ENCODE measurements around the gene IFI35.

Gene IFI35

GRCh38 chr17:43042025-43042628 is 35.5 kb downstream of the IFI35 start:
- Histone ChIP-seq H3K4me3 (ENCODE audit: insufficient read depth in 1 of 2, low read depth in 1 of 2, low read length in 2 of 2) (no peak overlapping the region), H2BK5ac (ENCODE audit: low read depth, low read length, poor library complexity, severe bottlenecking) (no peak overlapping the region), H3K4ac (ENCODE audit: low read depth in 1 of 2, low read length in 2 of 2) (no peak overlapping the region), H3K4me1 (ENCODE audit: control insufficient read depth, insufficient read depth, low read depth, low read length) (peaks cover 7% of the 10 kb centered on the region), H3K23ac (ENCODE audit: low read length in 2 of 2) (no peak overlapping the region), H2BK12ac (ENCODE audit: low read length in 2 of 2) (no peak overlapping the region), H2AFZ (ENCODE audit: low read depth, low read length) (no peak overlapping the region), H3K79me1 (replicated peaks; ENCODE audit: low read length, poor library complexity, severe bottlenecking) (no peaks in the 10 kb centered on the region), H3K4me2 (ENCODE audit: low read length, poor library complexity, severe bottlenecking) (no peak overlapping the region), H3K9ac (ENCODE audit: low read length) (no peak overlapping the region), H3K14ac (ENCODE audit: low read length in 2 of 2) (no peak overlapping the region), H3K18ac (ENCODE audit: low read depth in 1 of 2, low read length in 2 of 2) (no peak overlapping the region), H3K27ac (ENCODE audit: low read length, poor library complexity, severe bottlenecking) (no peak overlapping the region), H4K91ac (ENCODE audit: low read length) (no peak overlapping the region), H3K36me3 (ENCODE audit: control insufficient read depth in 1 of 2, insufficient read depth in 2 of 2, low read depth in 1 of 2, low read length in 2 of 2) (no peaks in the 10 kb centered on the region), H3K9me3 (ENCODE audit: control insufficient read depth, low read length) (no peaks in the 10 kb centered on the region), H2BK15ac (ENCODE audit: low read depth, poor library complexity, severe bottlenecking) (no peak overlapping the region), H2AK5ac (ENCODE audit: low read length, severe bottlenecking) (no peak overlapping the region), H3K27me3 (ENCODE audit: control insufficient read depth in 1 of 2, insufficient read depth in 1 of 2, low read length in 2 of 2) (no peaks in the 10 kb centered on the region), H2BK120ac (ENCODE audit: low read depth, low read length) (no peak overlapping the region), H4K8ac (ENCODE audit: low read length) (no peak overlapping the region)
- 75% methylated on average over 5 of the region's 5 CpGs for WGBS
- no peak for DNase-seq

- Histone ChIP-seq H2BK120ac (ENCODE audit: low read depth, low read length) (no peak overlapping the region), H3K23ac (ENCODE audit: low read length in 2 of 2) (no peak overlapping the region), H2BK15ac (ENCODE audit: low read depth, poor library complexity, severe bottlenecking) (no peak overlapping the region), H2AK5ac (ENCODE audit: low read length, severe bottlenecking) (no peak overlapping the region), H3K14ac (ENCODE audit: low read length in 2 of 2) (no peak overlapping the region), H3K4ac (ENCODE audit: low read depth in 1 of 2, low read length in 2 of 2) (no peak overlapping the region), H3K27me3 (ENCODE audit: control insufficient read depth in 1 of 2, insufficient read depth in 1 of 2, low read length in 2 of 2) (no peaks in the 10 kb centered on the region), H2BK12ac (ENCODE audit: low read length in 2 of 2) (no peak overlapping the region), H3K79me1 (replicated peaks; ENCODE audit: low read length, poor library complexity, severe bottlenecking) (no peaks in the 10 kb centered on the region), H2BK5ac (ENCODE audit: low read depth, low read length, poor library complexity, severe bottlenecking) (no peak overlapping the region), H4K8ac (ENCODE audit: low read length) (no peak overlapping the region), H3K18ac (ENCODE audit: low read depth in 1 of 2, low read length in 2 of 2) (no peak overlapping the region), H3K9ac (ENCODE audit: low read length) (no peak overlapping the region), H3K4me3 (ENCODE audit: insufficient read depth in 1 of 2, low read depth in 1 of 2, low read length in 2 of 2) (no peak overlapping the region), H4K91ac (ENCODE audit: low read length) (no peak overlapping the region), H3K9me3 (ENCODE audit: control insufficient read depth, low read length) (no peaks in the 10 kb centered on the region), H3K36me3 (ENCODE audit: control insufficient read depth in 1 of 2, insufficient read depth in 2 of 2, low read depth in 1 of 2, low read length in 2 of 2) (no peaks in the 10 kb centered on the region), H2AFZ (ENCODE audit: low read depth, low read length) (no peak overlapping the region), H3K4me1 (ENCODE audit: control insufficient read depth, insufficient read depth, low read depth, low read length) (peaks cover 7% of the 10 kb centered on the region), H3K27ac (ENCODE audit: low read length, poor library complexity, severe bottlenecking) (no peak overlapping the region), H3K4me2 (ENCODE audit: low read length, poor library complexity, severe bottlenecking) (no peak overlapping the region)
- no peak for DNase-seq
Measured at GRCh38 chr17:43043307-43043706, 36.7 kb downstream of the IFI35 start.

GRCh38 chr17:43044024-43044423 is 37.4 kb downstream of the IFI35 start:
- Histone ChIP-seq H3K27me3 (ENCODE audit: control insufficient read depth in 1 of 2, insufficient read depth in 1 of 2, low read length in 2 of 2) (no peaks in the 10 kb centered on the region), H3K9me3 (ENCODE audit: control insufficient read depth, low read length) (no peaks in the 10 kb centered on the region), H3K4ac (ENCODE audit: low read depth in 1 of 2, low read length in 2 of 2) (no peak overlapping the region), H2BK12ac (ENCODE audit: low read length in 2 of 2) (no peak overlapping the region), H4K91ac (ENCODE audit: low read length) (no peak overlapping the region), H3K27ac (ENCODE audit: low read length, poor library complexity, severe bottlenecking) (no peak overlapping the region), H3K23ac (ENCODE audit: low read length in 2 of 2) (no peak overlapping the region), H2BK5ac (ENCODE audit: low read depth, low read length, poor library complexity, severe bottlenecking) (no peak overlapping the region), H3K9ac (ENCODE audit: low read length) (no peak overlapping the region), H2BK120ac (ENCODE audit: low read depth, low read length) (no peak overlapping the region), H3K14ac (ENCODE audit: low read length in 2 of 2) (no peak overlapping the region), H3K36me3 (ENCODE audit: control insufficient read depth in 1 of 2, insufficient read depth in 2 of 2, low read depth in 1 of 2, low read length in 2 of 2) (no peaks in the 10 kb centered on the region), H3K4me2 (ENCODE audit: low read length, poor library complexity, severe bottlenecking) (no peak overlapping the region), H4K8ac (ENCODE audit: low read length) (no peak overlapping the region), H3K4me1 (ENCODE audit: control insufficient read depth, insufficient read depth, low read depth, low read length) (peaks cover 7% of the 10 kb centered on the region), H2BK15ac (ENCODE audit: low read depth, poor library complexity, severe bottlenecking) (no peak overlapping the region), H2AK5ac (ENCODE audit: low read length, severe bottlenecking) (no peak overlapping the region), H3K79me1 (replicated peaks; ENCODE audit: low read length, poor library complexity, severe bottlenecking) (no peaks in the 10 kb centered on the region), H3K18ac (ENCODE audit: low read depth in 1 of 2, low read length in 2 of 2) (no peak overlapping the region), H3K4me3 (ENCODE audit: insufficient read depth in 1 of 2, low read depth in 1 of 2, low read length in 2 of 2) (no peak overlapping the region), H2AFZ (ENCODE audit: low read depth, low read length) (no peak overlapping the region)
- DNase-seq, result no peak
- WGBS, result 98% methylated on average over 3 of the region's 4 CpGs

GRCh38 chr17:43051969-43052368 is 45.4 kb downstream of the IFI35 start:
- no peak overlapping the region for H2BK120ac ChIP-seq (ENCODE audit: low read depth, low read length)
- H3K4ac ChIP-seq (ENCODE audit: low read depth in 1 of 2, low read length in 2 of 2), result no peak overlapping the region
- H3K9ac ChIP-seq (ENCODE audit: low read length), result no peak overlapping the region
- no peak overlapping the region for H3K4me3 ChIP-seq (ENCODE audit: insufficient read depth in 1 of 2, low read depth in 1 of 2, low read length in 2 of 2)
- H4K8ac ChIP-seq (ENCODE audit: low read length), result no peak overlapping the region
- no peak overlapping the region for H2BK12ac ChIP-seq (ENCODE audit: low read length in 2 of 2)
- H3K27ac ChIP-seq (ENCODE audit: low read length, poor library complexity, severe bottlenecking), result no peak overlapping the region
- no peaks in the 10 kb centered on the region for H3K9me3 ChIP-seq (ENCODE audit: control insufficient read depth, low read length)
- H3K14ac ChIP-seq (ENCODE audit: low read length in 2 of 2), result no peak overlapping the region
- H2AFZ ChIP-seq (ENCODE audit: low read depth, low read length), result no peak overlapping the region
- H3K4me1 ChIP-seq (ENCODE audit: control insufficient read depth, insufficient read depth, low read depth, low read length), result no peaks in the 10 kb centered on the region
- no peak for DNase-seq
- no peak overlapping the region for H3K18ac ChIP-seq (ENCODE audit: low read depth in 1 of 2, low read length in 2 of 2)
- no peaks in the 10 kb centered on the region for H3K79me1 ChIP-seq (replicated peaks; ENCODE audit: low read length, poor library complexity, severe bottlenecking)
- peaks cover 0 to 6% of the 10 kb centered on the region in 2 experiments for H3K36me3 ChIP-seq (ENCODE audit: control insufficient read depth in 1 of 2, insufficient read depth in 2 of 2, low read depth in 1 of 2, low read length in 2 of 2)
- no peak overlapping the region for H3K4me2 ChIP-seq (ENCODE audit: low read length, poor library complexity, severe bottlenecking)
- no peak overlapping the region for H2AK5ac ChIP-seq (ENCODE audit: low read length, severe bottlenecking)
- H3K27me3 ChIP-seq (ENCODE audit: control insufficient read depth in 1 of 2, insufficient read depth in 1 of 2, low read length in 2 of 2), result no peaks in the 10 kb centered on the region
- H3K23ac ChIP-seq (ENCODE audit: low read length in 2 of 2), result no peak overlapping the region
- no peak overlapping the region for H4K91ac ChIP-seq (ENCODE audit: low read length)
- WGBS, result 100% methylated on average over 1 of the region's 1 CpG
- H2BK5ac ChIP-seq (ENCODE audit: low read depth, low read length, poor library complexity, severe bottlenecking), result no peak overlapping the region
- no peak overlapping the region for H2BK15ac ChIP-seq (ENCODE audit: low read depth, poor library complexity, severe bottlenecking)

All from mesenchymal stem cell (in vitro differentiated cells and primary cell).